Stimulated activated CD4-positive, alpha-beta T cell treated with anti-CD3 and anti-CD28 coated beads, Interleukin-15, amount 100 ng/mL, for 48 hours (primary cell): ENCODE measurements around the gene GPR161.

Experiments
- DNase-seq, 2 donors: peaks; one replicate each; pipeline ENCODE4 v3.0.0-alpha.2; 2020; ENCODE audit warnings: low read depth in 2 of 2

Gene GPR161

GRCh38 chr1:168105846-168106245, 30.9 kb downstream of the GPR161 start:
- DNase-seq, result no peak

GRCh38 chr1:168104535-168104934, 32.2 kb downstream of the GPR161 start:
- DNase-seq, result no peak

DNA sequence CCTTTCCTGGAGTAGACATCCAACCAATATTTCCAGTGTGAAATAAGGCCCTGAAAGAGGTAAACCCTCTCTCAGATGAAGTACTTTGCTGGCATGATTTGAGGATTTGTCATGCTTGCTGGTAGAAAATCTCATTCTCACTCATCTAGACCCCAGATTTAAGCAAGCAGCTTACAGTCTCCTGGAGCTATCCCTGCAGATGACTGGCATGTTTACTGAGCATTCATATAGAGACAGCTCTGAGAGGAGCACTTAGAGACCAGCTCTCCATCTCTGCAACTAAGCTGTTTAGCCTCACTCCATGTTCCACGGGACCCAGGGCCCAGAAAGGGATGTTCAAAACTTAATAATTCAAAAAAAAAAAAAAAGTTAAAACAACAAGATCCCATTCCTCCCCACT, 34.2 kb downstream of the GPR161 start:
- no peak for DNase-seq

- no peak for DNase-seq
Measured at GRCh38 chr1:168101336-168101735, 35.4 kb downstream of the GPR161 start.

GRCh38 chr1:168100315-168101002, 36.3 kb downstream of the GPR161 start:
- DNase-seq, result no peak

DNA sequence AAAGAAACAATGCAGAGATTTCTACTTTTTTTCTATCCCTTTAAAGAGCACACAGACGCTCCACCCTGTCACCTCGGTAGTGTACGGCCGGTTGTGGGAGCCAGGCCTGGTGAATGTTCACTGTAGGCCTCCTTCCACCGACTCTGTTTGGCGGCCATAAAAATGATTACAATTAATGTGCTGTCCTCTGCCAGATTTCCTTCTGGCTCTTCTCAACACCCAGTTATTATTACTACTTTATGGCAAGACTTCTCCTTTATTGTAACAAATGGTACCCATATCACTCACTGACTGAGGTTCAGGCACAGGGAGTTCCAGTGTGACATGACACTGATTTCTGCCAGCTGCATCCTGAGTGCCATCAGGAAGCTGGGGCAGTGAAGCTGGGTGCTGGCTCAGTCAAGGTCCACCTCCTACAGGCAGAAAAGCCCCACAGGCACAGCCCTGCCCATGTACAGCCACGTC, 37.4 kb downstream of the GPR161 start:
- no peak for DNase-seq

GRCh38 chr1:168098534-168099320, 38.0 kb downstream of the GPR161 start:
- no peak for DNase-seq

DNA sequence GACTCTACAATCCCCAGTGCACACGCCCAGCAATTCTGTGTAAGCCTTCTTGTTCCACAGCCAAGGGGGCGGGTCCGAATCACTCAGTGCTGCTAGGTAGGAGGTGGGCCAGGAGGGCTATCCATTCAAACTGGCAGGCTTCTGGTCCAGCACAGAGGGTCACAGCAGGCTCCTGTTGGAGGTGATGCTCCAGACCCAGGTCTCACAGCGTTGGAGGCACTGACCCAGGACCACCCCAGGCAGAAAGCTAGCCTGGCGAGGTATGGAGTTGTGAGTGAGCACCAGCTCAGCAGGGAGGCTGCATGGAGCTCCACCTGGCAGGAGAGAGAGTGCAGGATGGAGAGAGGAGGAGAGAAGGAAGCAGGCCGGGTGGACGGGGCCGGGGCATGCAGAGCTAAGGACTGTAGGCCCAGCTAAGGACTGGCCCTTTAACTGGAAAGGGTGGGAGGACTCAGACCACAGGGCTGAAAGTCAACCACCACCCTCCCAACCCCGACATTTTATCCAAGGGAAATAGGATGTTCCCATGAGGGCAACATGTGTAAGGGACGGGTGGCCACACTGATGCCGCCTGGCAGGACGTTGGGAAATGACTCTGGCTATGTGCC, 38.7 kb downstream of the GPR161 start:
- DNase-seq, result no peak

DNA sequence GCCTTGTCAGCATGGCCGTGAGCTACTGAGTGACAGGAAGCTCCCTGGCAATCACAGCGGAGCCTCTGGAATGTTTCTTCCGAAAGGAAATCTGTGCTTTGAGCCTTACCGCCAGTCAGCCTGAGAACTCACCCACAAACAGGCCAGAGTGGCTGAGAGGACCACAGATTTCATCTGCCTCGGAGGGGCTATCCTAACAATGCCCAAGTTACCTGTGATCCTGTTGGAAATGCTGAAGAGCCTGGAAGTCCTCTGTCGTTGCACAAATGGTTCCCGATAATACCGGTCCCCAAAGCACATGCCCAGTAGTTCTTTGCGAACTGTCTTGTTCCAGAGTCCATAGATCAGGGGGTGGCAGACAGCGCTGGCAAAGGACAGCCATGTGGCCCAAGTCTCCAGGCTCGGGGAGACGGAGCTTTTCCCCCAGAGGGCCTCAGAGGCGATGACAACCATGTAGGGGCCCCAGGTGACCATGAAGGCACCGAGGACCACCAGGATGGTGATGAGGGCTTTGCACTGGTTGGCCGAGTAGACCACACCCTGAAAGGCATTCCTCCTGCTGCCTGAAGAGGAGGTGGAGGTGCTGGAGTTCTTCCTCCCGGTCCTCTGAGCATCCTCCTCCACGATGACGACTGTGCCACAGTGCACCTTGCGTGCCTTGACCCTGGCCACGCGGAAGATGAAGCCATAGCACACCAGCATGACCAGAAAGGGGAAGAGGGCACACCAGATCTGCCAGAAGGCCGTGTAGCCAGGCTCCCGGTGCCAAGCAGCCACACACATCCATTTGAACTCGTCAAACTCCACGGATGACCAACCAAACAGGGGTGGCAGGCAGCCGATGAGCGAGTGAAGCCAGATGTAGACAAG, 40.2 kb downstream of the GPR161 start:
- DNase-seq, result no peak

DNA sequence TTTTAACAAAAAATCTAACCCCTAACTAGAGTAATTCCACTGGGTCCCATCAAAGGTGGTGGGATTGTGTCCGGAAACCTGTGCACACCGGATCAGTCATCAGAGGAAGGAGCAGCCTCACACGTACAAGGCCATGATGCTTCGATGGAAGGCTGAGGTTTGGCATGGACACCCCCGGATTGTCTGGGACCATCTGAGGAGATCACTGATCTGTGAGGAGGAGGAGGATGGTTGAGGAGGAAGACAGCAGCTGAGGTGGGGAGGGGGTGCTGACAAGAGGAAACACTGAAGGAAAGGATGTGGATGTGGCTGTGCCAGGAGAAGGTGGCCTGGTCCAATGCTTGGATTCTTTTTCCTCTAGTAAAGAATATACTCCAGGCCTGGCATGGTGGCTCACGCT, 41.3 kb downstream of the GPR161 start:
- no peak for DNase-seq

GRCh38 chr1:168093616-168094015, 43.1 kb downstream of the GPR161 start:
- DNase-seq, result no peak

DNA sequence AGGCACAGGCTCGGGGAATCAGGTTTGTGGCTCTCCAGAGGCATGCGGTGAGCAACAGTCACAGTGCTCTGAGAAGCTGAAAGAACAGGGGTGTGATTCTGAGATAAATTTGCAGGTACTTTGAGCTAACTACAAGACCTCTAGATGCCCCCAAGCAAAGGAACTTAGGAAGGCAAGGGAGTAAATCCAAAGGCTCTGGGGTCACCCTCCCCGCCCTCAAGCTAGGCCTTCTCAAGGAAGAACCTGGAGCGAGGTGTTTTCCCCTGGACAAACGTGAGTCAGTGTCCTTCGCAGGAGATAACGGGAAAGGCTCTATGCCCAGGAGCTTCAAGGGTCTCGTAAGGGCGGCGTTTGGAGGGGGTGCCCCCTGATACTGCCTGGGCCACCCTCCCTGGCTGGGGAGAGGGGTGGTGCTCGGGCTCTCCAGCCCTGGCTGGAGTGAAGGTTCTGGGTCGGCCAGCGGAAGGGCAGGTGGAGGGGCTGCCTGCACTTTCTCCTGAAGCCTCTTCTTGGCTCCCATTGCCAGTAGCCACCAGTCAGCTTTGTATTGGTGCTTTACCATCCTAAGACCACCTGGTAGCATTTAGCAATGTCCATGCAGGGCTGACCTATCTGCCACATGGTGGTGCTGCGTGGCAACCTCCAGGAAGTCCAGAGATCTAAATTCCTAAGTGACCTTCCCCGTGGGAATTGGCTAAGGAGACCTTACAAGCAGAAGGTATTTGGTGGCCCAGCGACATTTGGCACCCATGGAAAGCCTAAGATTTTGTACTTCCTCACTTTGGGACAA, 44.0 kb downstream of the GPR161 start:
- DNase-seq, result no peak

DNA sequence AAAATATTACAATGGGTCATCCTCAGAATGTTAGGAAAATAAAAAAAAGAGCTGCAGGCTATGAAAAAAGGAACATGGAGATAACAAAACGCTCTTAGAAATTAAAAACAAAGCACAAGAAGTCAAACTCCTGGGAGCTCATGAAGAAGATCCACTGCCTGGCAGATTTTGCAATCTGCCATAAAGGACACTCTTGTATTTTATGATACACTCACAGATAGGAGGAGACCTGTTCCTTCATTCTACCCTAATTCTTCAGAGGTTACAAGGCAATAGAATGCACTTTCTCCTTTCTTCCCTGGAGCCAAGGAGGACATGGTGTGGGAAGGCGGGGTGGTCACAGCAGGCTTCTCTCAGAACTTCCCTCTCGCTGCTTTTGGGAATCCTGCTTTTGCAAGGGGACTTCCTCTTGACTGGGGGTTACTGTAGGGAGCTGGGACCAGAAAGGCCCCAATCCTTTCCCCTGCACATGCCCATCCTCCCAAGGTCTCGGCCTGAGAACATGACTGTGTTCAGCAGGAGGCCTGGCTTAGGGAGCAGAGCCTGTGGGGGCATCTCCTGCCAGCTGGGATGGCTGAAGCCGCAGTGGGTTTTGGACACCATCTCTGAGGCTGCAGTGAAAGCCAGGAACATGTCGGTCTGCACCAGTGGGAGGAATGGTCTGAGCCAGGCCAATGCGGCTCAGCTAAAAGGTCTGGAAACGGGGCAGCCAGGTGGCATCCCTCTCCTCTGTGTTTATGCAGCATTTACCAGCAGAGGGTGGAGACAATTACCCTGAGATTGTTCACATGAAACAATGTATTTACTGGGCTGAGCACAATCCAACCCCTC, 44.8 kb downstream of the GPR161 start:
- DNase-seq, result no peak

GRCh38 chr1:168091063-168091462, 45.7 kb downstream of the GPR161 start:
- DNase-seq, result no peak

DNA sequence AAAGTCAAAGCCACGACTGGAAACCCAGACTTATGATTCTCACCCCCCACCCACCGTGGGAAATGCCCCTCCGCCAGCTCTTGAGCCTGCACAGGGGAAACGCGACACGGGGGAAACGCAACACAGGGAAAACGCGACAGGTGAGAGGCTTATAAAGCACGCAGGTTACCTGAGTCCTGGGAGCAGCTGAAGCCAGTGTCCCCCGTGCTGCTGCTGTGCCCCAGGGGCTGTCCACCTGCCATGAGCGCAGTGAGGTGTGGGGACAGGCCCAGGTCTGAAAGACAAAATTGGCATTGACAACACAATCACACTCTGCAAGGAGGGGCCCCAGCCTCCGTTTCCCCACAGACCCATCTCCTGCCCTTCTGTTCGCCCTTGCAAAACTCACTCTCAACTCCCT, 46.3 kb downstream of the GPR161 start:
- DNase-seq, result no peak

GRCh38 chr1:168089979-168090337, 46.8 kb downstream of the GPR161 start:
- no peak for DNase-seq

DNA sequence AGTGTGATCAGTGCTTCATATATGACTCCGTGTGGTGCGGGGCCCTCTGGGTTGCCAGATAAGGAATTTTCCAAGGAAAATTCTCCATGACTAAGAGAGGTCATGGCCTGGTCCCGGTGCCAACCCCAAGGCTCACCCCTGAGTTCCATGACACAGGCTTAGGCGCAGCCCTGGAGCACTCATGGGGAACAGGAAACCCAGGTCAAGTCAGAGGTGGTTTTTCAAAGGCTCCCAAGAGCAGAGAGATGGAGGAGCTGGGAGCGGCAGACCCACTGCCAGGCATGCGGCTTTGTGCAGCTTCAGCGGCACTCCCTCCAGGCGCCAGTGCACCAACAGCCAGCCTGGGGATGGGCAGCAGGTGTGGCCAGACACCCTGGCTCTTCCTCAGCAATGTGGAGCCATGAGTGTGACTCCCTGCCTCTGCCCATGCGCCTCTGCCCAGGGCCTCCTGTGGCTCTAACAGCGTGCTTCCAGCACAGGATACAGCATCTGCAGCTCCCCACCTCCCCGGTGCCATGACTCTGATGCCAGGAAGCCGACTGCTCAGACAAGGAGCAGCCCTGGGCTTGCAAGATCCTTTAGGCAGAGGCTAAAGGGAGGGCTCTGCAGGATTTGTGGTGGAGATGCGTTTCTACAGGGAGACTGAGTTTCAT, 47.3 kb downstream of the GPR161 start:
- DNase-seq, result no peak

GRCh38 chr1:168088511-168089325, 48.0 kb downstream of the GPR161 start:
- DNase-seq, result no peak

DNA sequence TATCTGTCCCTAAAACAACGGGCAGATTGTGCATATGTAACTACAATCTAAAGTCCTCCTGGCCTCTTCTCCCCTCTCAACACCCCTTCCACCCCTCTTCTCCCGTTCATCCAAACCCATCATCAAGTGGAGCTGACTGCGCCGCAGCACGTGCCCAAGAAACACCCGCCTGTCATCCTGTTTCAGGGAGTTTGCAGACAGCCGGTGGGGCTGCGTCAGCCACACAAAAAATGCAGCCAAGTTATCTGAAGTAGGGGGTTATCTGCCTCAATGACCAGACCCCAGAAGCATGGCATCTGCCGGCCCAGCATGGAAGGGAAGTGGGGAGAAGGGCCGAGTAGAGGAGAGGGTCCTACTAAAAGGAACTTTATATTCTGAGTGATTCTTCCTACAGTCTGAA, 49.0 kb downstream of the GPR161 start:
- no peak for DNase-seq
